Measurements from ENCODE around the gene ITPR2. TPM values are rescaled to one million over a fixed set of nuclear protein-coding genes. Genes with fewer than 3 reads are reported as not detected.

Gene ITPR2
- total and polyA plus RNA-seq, 2 of the 13 experiments (the other 11 are each of a cell fraction or from before 2014, with no cell fraction given): 31.9 to 81.9 TPM

DNA sequence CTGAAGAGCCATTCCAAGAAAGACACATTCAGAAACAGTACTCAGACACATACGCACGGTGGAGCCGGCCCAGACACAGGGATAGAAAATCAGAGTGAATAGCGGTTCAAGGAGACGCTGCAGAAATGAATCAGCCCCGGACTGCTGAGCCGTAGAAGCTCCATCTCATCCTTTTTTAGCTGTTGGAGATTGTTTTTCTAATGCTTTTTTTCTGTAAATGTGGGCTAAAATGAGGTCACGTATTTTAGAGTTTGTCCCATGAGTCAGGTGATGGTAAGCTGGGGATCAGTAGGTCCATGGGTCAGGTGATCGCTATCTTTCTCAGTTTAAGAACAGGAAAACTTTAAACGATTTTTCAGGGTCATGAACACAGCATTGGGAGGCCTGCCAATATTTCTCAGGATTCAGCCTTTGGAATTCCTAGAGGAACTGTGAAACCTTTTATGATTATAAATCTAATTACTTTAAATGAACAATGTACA is 202.4 kb downstream of the ITPR2 start (continued):
- TF ChIP-seq ZNF136 (CRISPR knock-in tag; IDR thresholded peaks at IDR 0.05; ENCODE audit: low read depth): peak; percentile 54; the same call in 1 of the 2 replicates
- no peak for TF ChIP-seq ZNF616 (CRISPR knock-in tag; IDR thresholded peaks at IDR 0.05; ENCODE audit: low read depth)
- TF ChIP-seq, protein P1, sequence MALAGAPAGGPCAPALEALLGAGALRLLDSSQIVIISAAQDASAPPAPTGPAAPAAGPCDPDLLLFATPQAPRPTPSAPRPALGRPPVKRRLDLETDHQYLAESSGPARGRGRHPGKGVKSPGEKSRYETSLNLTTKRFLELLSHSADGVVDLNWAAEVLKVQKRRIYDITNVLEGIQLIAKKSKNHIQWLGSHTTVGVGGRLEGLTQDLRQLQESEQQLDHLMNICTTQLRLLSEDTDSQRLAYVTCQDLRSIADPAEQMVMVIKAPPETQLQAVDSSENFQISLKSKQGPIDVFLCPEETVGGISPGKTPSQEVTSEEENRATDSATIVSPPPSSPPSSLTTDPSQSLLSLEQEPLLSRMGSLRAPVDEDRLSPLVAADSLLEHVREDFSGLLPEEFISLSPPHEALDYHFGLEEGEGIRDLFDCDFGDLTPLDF (CRISPR knock-in tag; IDR thresholded peaks at IDR 0.05): no peak
- TF ChIP-seq SP2 (CRISPR knock-in tag; IDR thresholded peaks at IDR 0.05): no peak
- TF ChIP-seq, protein P2, sequence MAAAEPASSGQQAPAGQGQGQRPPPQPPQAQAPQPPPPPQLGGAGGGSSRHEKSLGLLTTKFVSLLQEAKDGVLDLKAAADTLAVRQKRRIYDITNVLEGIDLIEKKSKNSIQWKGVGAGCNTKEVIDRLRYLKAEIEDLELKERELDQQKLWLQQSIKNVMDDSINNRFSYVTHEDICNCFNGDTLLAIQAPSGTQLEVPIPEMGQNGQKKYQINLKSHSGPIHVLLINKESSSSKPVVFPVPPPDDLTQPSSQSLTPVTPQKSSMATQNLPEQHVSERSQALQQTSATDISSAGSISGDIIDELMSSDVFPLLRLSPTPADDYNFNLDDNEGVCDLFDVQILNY (CRISPR knock-in tag; conservative IDR thresholded peaks at IDR 0.05): no peak
- TF ChIP-seq ZNF225 (CRISPR knock-in tag; IDR thresholded peaks at IDR 0.05): no peak
- TF ChIP-seq RBM22 (optimal IDR thresholded peaks at IDR 0.05; ENCODE audit: low read length): peak; percentile 50
- TF ChIP-seq NCOA5 (CRISPR knock-in tag; IDR thresholded peaks at IDR 0.05): no peak
- no peak for TF ChIP-seq ZNF282 (IDR thresholded peaks at IDR 0.05; ENCODE audit: partially characterized antibody)
- no peak for TF ChIP-seq ZSCAN20 (CRISPR knock-in tag; IDR thresholded peaks at IDR 0.05; ENCODE audit: borderline replicate concordance)
- no peak for TF ChIP-seq RORA (CRISPR knock-in tag; IDR thresholded peaks at IDR 0.05)
- TF ChIP-seq ZNF451 (CRISPR knock-in tag; IDR thresholded peaks at IDR 0.05): no peak
- TF ChIP-seq ZNF33A (CRISPR knock-in tag; IDR thresholded peaks at IDR 0.05; ENCODE audit: borderline replicate concordance): no peak
- TF ChIP-seq ZNF772 (CRISPR knock-in tag; IDR thresholded peaks at IDR 0.05): no peak
- TF ChIP-seq PITX1 (CRISPR knock-in tag; IDR thresholded peaks at IDR 0.05): peak; percentile 63; the same call in 1 of the 2 replicates
- TF ChIP-seq, protein P3, sequence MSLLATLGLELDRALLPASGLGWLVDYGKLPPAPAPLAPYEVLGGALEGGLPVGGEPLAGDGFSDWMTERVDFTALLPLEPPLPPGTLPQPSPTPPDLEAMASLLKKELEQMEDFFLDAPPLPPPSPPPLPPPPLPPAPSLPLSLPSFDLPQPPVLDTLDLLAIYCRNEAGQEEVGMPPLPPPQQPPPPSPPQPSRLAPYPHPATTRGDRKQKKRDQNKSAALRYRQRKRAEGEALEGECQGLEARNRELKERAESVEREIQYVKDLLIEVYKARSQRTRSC (CRISPR knock-in tag; IDR thresholded peaks at IDR 0.05; ENCODE audit: low read depth): no peak
- TF ChIP-seq ZNF644 (CRISPR knock-in tag; IDR thresholded peaks at IDR 0.05; ENCODE audit: low read depth): no peak
- TF ChIP-seq GATA4 (IDR thresholded peaks at IDR 0.05; ENCODE audit: borderline replicate concordance, low read depth): no peak
- TF ChIP-seq ETV6 (CRISPR knock-in tag; conservative IDR thresholded peaks at IDR 0.05): no peak
- no peak for TF ChIP-seq EZH2 (conservative IDR thresholded peaks at IDR 0.05; ENCODE audit: low read depth, low read length)
- TF ChIP-seq PPARG (CRISPR knock-in tag; conservative IDR thresholded peaks at IDR 0.05): peak; percentile 54; the same call in 1 of the 2 replicates
- TF ChIP-seq ZFP36 (IDR thresholded peaks at IDR 0.05; ENCODE audit: borderline replicate concordance, low read depth, low read length, partially characterized antibody): no peak
- no peak for TF ChIP-seq KDM3A (CRISPR knock-in tag; IDR thresholded peaks at IDR 0.05; ENCODE audit: low read depth)
- no peak for TF ChIP-seq ZNF841 (CRISPR knock-in tag; IDR thresholded peaks at IDR 0.05; ENCODE audit: borderline replicate concordance)
- TF ChIP-seq, protein P4, sequence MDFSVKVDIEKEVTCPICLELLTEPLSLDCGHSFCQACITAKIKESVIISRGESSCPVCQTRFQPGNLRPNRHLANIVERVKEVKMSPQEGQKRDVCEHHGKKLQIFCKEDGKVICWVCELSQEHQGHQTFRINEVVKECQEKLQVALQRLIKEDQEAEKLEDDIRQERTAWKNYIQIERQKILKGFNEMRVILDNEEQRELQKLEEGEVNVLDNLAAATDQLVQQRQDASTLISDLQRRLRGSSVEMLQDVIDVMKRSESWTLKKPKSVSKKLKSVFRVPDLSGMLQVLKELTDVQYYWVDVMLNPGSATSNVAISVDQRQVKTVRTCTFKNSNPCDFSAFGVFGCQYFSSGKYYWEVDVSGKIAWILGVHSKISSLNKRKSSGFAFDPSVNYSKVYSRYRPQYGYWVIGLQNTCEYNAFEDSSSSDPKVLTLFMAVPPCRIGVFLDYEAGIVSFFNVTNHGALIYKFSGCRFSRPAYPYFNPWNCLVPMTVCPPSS (IDR thresholded peaks at IDR 0.05): no peak
- peak; percentile 31; the same call in 1 of the 2 replicates for TF ChIP-seq GATAD2A (CRISPR knock-in tag; IDR thresholded peaks at IDR 0.05)
- TF ChIP-seq ZNF709 (CRISPR knock-in tag; IDR thresholded peaks at IDR 0.05): no peak
